CD14-positive monocyte (primary cell): ENCODE data around the gene DNAH1. TPM values are rescaled to one million over a fixed set of nuclear protein-coding genes. Genes with fewer than 3 reads are reported as not detected.

ENCODE experiments used
- DNase-seq, 3 donors: peaks; one replicate each; pipeline ENCODE4 v3.0.0-alpha.2; 2011 to 2022
- H2AFZ ChIP-seq: 2 replicates; pipeline ENCODE4 v1.6.0; 2012; ENCODE audit warnings: mild to moderate bottlenecking, low read depth, low read length, inconsistent platforms; ENCODE audit not compliant: insufficient read depth, poor library complexity, severe bottlenecking
- H3K27ac ChIP-seq, 2 donors: 1 replicate in 1 of 2; 2 replicates in 1 of 2; pipeline ENCODE4 v1.5.1; 2012 to 2013; ENCODE audit warnings: low read length in 2 of 2, control low read depth in 1 of 2, inconsistent platforms in 1 of 2, low read depth in 1 of 2, mild to moderate bottlenecking in 1 of 2
- H3K27me3 ChIP-seq, 2 donors: one replicate each; pipeline versions ENCODE4 v1.6.0 to v1.6.1; 2011 to 2013; ENCODE audit warnings: low read length in 2 of 2; ENCODE audit not compliant: control insufficient read depth in 2 of 2, insufficient read depth in 2 of 2
- H3K36me3 ChIP-seq, 2 donors: replicated peaks in 1 of 2; 1 replicate in 1 of 2; 2 replicates in 1 of 2; pipeline versions ENCODE4 v1.5.1 to v1.6.1; 2012 to 2013; ENCODE audit warnings: low read length in 2 of 2, control low read depth in 1 of 2, inconsistent platforms in 1 of 2, mild to moderate bottlenecking in 1 of 2; ENCODE audit not compliant: insufficient read depth in 2 of 2, control insufficient read depth in 1 of 2
- H3K4me1 ChIP-seq, 2 donors: 1 replicate in 1 of 2; 2 replicates in 1 of 2; pipeline versions ENCODE4 v1.5.1 to v1.6.1; 2012 to 2013; ENCODE audit warnings: low read length in 2 of 2, control low read depth in 1 of 2, inconsistent platforms in 1 of 2, mild to moderate bottlenecking in 1 of 2, moderate library complexity in 1 of 2; ENCODE audit not compliant: insufficient read depth in 2 of 2, control insufficient read depth in 1 of 2
- H3K4me2 ChIP-seq: replicated peaks from 2 replicates; pipeline ENCODE3; 2012; ENCODE audit warnings: low read length, moderate library complexity, mild to moderate bottlenecking; ENCODE audit not compliant: poor library complexity, severe bottlenecking; ENCODE audit errors: extremely low read depth
- H3K4me3 ChIP-seq, 3 experiments: fragments of 200-600 bp in 1 of 3; sonication (generic) in 1 of 3; replicated peaks in 1 of 3; 1 replicate in 2 of 3; 2 replicates in 1 of 3; pipeline ENCODE4 v1.5.1; 2011 to 2013; ENCODE audit warnings: low read length in 3 of 3, mild to moderate bottlenecking in 3 of 3, control low read depth in 2 of 3, low read depth in 2 of 3, inconsistent platforms in 1 of 3, moderate library complexity in 1 of 3
- H3K79me2 ChIP-seq: 2 replicates; pipeline ENCODE4 v1.6.0; 2012; ENCODE audit warnings: mild to moderate bottlenecking, control low read depth, inconsistent platforms, low read length, moderate library complexity; ENCODE audit not compliant: insufficient read depth
- H3K9ac ChIP-seq: 2 replicates; pipeline ENCODE4 v1.6.0; 2017; ENCODE audit warnings: low read length, mild to moderate bottlenecking; ENCODE audit not compliant: insufficient read depth, poor library complexity, severe bottlenecking
- H3K9me3 ChIP-seq, 2 donors: replicated peaks in 1 of 2; 1 replicate in 1 of 2; 2 replicates in 1 of 2; pipeline versions ENCODE4 v1.5.1 to v1.6.1; 2012 to 2013; ENCODE audit warnings: low read length in 2 of 2, control low read depth in 1 of 2; ENCODE audit not compliant: control insufficient read depth in 1 of 2, insufficient read depth in 1 of 2
- H4K20me1 ChIP-seq: 2 replicates; pipeline ENCODE4 v1.6.0; 2012; ENCODE audit warnings: mild to moderate bottlenecking, low read length, control low read depth, moderate library complexity; ENCODE audit not compliant: insufficient read depth
- H3K27ac Mint-ChIP-seq, 7 donors: one replicate each; pipeline ENCODE4 v1.8.0; 2020; ENCODE audit warnings: mild to moderate bottlenecking in 7 of 7, mixed read lengths in 7 of 7, moderate library complexity in 6 of 7, inconsistent platforms in 2 of 7
- H3K27me3 Mint-ChIP-seq, 3 donors: one replicate each; pipeline ENCODE4 v1.8.0; 2021 to 2022; ENCODE audit warnings: low read depth in 3 of 3, mild to moderate bottlenecking in 3 of 3, mixed read lengths in 3 of 3, moderate library complexity in 3 of 3, inconsistent platforms in 1 of 3
- H3K36me3 Mint-ChIP-seq, 2 donors: one replicate each; pipeline ENCODE4 v1.8.0; 2020; ENCODE audit warnings: mixed read lengths in 2 of 2, inconsistent platforms in 1 of 2, mild to moderate bottlenecking in 1 of 2
- H3K4me1 Mint-ChIP-seq: one replicate; pipeline ENCODE4 v1.8.0; 2020; ENCODE audit warnings: mild to moderate bottlenecking, mixed read lengths
- H3K4me3 Mint-ChIP-seq, 2 donors: one replicate each; pipeline ENCODE4 v1.8.0; 2020; ENCODE audit warnings: mild to moderate bottlenecking in 2 of 2, mixed read lengths in 2 of 2, moderate library complexity in 1 of 2
- H3K9me3 Mint-ChIP-seq, 7 donors: one replicate each; pipeline ENCODE4 v1.8.0; 2020 to 2022; ENCODE audit warnings: mixed read lengths in 7 of 7, mild to moderate bottlenecking in 6 of 7, moderate library complexity in 6 of 7, inconsistent platforms in 2 of 7
- WGBS: methylation state at CpG from one replicate; pipeline ENCODE4 v1.1.5; 2013; ENCODE audit warnings: missing lambda C conversion rate; ENCODE audit not compliant: insufficient coverage; 5-methylcytosine and 5-hydroxymethylcytosine counted together
- intact Hi-C, 2 donors: fragments of 100-400 bp; cut with micrococcal nuclease; formaldehyde crosslinking; loops; one replicate each; pipeline versions ENCODE4 v1.15.0 to v1.15.1; 2023
- polyA plus RNA-seq, 3 donors: library from polyadenylated mRNA; depleted of rRNA in 1 of 3; unstranded in 2 of 3; stranded (reverse) in 1 of 3; fragments of 300-500 nt in 2 of 3; fragments of >200 nt in 1 of 3; fragmentation: Illumina TruSeq in 2 of 3; gene quantifications; 1 replicate in 2 of 3; 2 replicates in 1 of 3; pipeline ENCODE4 v1.2.3, GENCODE V29; 2012 to 2021
- TF ChIP-seq, protein P1 (sequence below): fragments of 200-600 bp; IDR thresholded peaks from one replicate; pipeline ENCODE4 v1.8.0; 2022; ENCODE audit warnings: antibody characterized with exemption, mild to moderate bottlenecking

The DNAH1 gene
- polyA plus RNA-seq, 3 donors, result 0.15 to 47.0 (median 0.25) TPM

DNA sequence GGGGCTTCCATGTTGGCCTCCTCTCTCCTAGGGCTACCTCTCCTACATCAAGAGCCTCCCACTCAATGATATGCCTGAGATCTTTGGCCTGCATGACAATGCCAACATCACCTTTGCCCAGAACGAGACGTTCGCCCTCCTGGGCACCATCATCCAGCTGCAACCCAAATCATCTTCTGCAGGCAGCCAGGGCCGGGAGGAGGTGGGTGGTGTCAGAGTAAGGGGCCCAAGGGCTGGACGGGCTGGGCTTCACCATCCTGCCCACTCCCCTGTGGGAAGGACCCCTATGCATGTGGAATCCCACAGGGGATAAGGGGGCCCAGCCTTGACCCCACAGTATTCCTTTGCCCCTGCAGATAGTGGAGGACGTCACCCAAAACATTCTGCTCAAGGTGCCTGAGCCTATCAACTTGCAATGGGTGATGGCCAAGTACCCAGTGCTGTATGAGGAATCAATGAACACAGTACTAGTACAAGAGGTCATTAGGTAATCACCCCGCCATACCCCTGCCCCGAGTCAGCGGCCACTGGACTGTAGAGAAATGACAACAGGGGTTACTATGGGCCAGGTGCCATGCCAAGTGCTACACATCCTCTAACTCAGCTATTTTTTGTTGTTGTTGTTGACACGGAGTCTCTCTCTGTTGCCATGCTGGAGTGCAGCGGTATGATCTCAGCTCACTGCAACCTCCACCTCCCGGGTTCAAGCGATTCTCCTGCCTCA, 81.7 kb downstream of the DNAH1 start:
- Histone ChIP-seq H4K20me1 (no peaks in the 10 kb centered on the region), H3K4me2 (no peak overlapping the region), H3K4me3 (no peak overlapping the region), H3K36me3 (peaks cover 53 to 65% of the 10 kb centered on the region in 2 donors), H3K9me3 (no peaks in the 10 kb centered on the region), H3K79me2 (no peaks in the 10 kb centered on the region), H3K27ac (no peak overlapping the region), H3K9ac (no peak overlapping the region), H3K4me1 (no peaks in the 10 kb centered on the region), H2AFZ (no peak overlapping the region), H3K27me3 (no peaks in the 10 kb centered on the region)
- TF ChIP-seq, protein P1, sequence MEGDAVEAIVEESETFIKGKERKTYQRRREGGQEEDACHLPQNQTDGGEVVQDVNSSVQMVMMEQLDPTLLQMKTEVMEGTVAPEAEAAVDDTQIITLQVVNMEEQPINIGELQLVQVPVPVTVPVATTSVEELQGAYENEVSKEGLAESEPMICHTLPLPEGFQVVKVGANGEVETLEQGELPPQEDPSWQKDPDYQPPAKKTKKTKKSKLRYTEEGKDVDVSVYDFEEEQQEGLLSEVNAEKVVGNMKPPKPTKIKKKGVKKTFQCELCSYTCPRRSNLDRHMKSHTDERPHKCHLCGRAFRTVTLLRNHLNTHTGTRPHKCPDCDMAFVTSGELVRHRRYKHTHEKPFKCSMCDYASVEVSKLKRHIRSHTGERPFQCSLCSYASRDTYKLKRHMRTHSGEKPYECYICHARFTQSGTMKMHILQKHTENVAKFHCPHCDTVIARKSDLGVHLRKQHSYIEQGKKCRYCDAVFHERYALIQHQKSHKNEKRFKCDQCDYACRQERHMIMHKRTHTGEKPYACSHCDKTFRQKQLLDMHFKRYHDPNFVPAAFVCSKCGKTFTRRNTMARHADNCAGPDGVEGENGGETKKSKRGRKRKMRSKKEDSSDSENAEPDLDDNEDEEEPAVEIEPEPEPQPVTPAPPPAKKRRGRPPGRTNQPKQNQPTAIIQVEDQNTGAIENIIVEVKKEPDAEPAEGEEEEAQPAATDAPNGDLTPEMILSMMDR, result no peak
- Mint-ChIP-seq H3K4me3 (no peak overlapping the region), H3K27ac (peak overlapping the region in 2 of 7 donors; percentile 37 to 60), H3K27me3 (no peaks in the 10 kb centered on the region), H3K36me3 (peaks cover 49 to 70% of the 10 kb centered on the region in 2 donors), H3K9me3 (peaks cover 0 to 2% (median 0%) of the 10 kb centered on the region in 7 donors), H3K4me1 (no peaks in the 10 kb centered on the region)
- intact Hi-C loops, result no loop called here
- WGBS, result 98% methylated on average over 5 of the region's 13 CpGs
- no peak for DNase-seq

- no peak overlapping the region for H3K27ac ChIP-seq
- no peak overlapping the region for H3K9ac ChIP-seq
- peaks cover 49 to 70% of the 10 kb centered on the region in 2 donors for H3K36me3 Mint-ChIP-seq
- no peaks in the 10 kb centered on the region for H3K9me3 ChIP-seq
- no peaks in the 10 kb centered on the region for H3K27me3 Mint-ChIP-seq
- peak overlapping the region in 2 of 7 donors; percentile 33 to 55 for H3K27ac Mint-ChIP-seq
- WGBS, result 98% methylated on average over 5 of the region's 5 CpGs
- H3K36me3 ChIP-seq, result peaks cover 54 to 65% of the 10 kb centered on the region in 2 donors
- H3K27me3 ChIP-seq, result no peaks in the 10 kb centered on the region
- no peaks in the 10 kb centered on the region for H4K20me1 ChIP-seq
- H3K4me3 ChIP-seq, result no peak overlapping the region
- no peak overlapping the region for H3K4me3 Mint-ChIP-seq
- DNase-seq, result no peak
- H3K4me1 Mint-ChIP-seq, result no peaks in the 10 kb centered on the region
- TF ChIP-seq, protein P1, result no peak
- intact Hi-C loops, result no loop called here
- no peak overlapping the region for H3K4me2 ChIP-seq
- no peak overlapping the region for H2AFZ ChIP-seq
- H3K4me1 ChIP-seq, result no peaks in the 10 kb centered on the region
- no peaks in the 10 kb centered on the region for H3K79me2 ChIP-seq
- peaks cover 0 to 2% (median 0%) of the 10 kb centered on the region in 7 donors for H3K9me3 Mint-ChIP-seq
Observed at GRCh38 chr3:52398670-52399081, 82.6 kb downstream of the DNAH1 start.
